WI38 (cell line): Measurements from ENCODE around the gene MACROD2.

ENCODE experiments used
- H3K4me3 ChIP-seq: 2 replicates; pipeline ENCODE4 v1.5.1; 2011; ENCODE audit warnings: low read depth, mild to moderate bottlenecking, control low read depth, low read length
- TF ChIP-seq, protein P1 (sequence below): IDR thresholded peaks from 2 replicates; pipeline ENCODE4 v1.5.1; 2012; ENCODE audit warnings: low read depth, mild to moderate bottlenecking, control low read depth, low read length

The MACROD2 gene

DNA sequence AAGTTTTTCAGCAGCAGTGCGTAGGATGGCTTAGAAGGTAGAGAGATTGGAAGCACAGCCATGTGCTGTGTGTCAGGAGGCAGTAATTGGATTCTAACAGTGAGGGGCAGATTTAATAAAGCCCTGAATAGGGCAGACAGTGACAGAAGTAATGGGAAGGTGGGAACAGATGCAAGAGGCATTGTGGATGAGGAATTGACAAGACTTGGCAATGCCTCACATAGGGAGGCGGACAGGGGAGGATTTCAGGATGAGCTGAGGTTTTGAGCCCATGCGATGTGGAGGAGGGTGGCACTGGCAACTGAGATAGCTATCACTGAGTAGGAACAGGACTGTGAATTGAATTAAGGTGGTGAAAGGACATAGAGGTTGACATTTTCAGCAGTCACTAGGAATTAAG, 604.3 kb downstream of the MACROD2 start:
- TF ChIP-seq, protein P1, sequence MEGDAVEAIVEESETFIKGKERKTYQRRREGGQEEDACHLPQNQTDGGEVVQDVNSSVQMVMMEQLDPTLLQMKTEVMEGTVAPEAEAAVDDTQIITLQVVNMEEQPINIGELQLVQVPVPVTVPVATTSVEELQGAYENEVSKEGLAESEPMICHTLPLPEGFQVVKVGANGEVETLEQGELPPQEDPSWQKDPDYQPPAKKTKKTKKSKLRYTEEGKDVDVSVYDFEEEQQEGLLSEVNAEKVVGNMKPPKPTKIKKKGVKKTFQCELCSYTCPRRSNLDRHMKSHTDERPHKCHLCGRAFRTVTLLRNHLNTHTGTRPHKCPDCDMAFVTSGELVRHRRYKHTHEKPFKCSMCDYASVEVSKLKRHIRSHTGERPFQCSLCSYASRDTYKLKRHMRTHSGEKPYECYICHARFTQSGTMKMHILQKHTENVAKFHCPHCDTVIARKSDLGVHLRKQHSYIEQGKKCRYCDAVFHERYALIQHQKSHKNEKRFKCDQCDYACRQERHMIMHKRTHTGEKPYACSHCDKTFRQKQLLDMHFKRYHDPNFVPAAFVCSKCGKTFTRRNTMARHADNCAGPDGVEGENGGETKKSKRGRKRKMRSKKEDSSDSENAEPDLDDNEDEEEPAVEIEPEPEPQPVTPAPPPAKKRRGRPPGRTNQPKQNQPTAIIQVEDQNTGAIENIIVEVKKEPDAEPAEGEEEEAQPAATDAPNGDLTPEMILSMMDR, result no peak

DNA sequence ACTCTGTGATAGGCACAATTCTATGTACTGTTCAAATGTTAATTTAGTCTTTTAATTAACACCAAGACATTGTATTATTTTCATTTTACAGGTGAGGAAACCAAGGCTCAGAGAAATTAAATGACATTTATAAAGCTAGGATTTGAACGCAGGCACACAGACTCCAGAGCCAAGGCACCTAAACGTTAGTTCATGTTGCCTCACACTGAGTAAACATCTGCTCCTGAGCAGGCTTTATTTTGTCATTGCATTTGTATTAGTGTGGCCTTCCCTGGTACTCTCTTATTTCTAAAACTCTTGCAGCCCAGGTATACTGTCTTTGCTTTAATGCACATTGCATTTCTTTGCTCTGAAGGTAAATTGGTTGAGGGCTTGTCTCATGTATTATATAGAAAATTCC, 605.2 kb downstream of the MACROD2 start:
- no peak overlapping the region for H3K4me3 ChIP-seq
- TF ChIP-seq, protein P1, result no peak

More for the DNA sequence above, 604.3 kb downstream of the MACROD2 start:
- no peak overlapping the region for H3K4me3 ChIP-seq

DNA sequence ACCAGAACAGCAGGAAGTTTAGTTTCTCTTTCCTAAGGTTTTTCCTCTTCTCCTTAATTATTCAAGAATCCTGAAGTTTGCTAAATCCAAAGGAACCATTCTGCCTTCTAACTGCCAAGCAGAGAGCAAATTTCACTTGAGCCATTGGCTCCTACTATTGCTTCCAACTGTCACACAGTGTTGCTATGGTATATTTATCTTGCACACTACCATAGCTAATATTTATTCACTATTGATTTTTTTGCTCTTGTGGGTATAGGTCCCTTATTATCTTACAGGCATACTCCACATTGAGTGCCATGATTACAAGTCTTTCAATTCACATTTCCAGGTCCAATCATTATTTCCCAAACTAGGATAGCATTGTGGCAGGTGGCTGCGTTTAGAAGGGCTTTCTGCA, 608.8 kb downstream of the MACROD2 start:
- TF ChIP-seq, protein P1, result no peak
- no peak overlapping the region for H3K4me3 ChIP-seq

DNA sequence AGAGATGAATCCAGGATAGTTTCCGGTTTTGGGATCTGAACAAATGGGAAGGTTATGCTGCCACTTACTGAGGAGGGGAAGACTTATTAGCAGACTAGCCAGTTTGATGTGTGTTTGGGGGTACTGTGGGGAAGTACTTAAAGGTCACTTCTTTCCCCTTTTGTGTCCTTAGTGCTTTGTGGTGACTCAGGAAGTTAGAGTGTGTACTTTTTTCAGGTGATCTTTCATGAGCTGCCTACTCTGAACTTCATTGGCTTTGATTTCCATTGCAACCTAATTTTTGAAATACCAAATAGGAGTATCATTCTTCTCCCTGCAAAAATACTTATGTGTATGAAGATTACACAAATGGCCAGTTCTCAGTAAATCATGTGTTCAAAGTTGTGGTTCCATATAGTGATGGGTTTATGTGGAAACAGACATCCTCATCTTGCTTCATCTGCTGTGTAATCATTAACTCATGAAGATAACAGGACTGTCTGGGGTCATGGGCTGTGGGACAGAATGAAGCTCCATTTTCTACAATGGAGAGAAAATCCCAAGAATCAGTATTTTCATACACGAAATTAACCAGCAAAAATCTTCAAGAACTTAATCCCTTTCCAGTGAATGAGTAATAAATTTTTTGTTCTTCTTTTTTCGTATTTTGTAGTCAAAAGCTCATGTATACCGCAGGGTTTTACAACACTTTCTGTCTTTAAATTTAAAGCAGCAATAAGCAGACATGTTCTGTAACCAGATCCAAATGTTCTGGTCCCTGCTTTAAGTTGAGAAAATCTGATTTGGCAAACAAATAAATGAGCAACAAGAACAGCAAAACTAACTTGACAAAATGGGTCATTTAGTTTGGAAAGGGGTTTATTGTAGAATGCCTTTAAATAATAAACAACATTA, 614.3 kb downstream of the MACROD2 start:
- TF ChIP-seq, protein P1, result no peak
- H3K4me3 ChIP-seq, result no peak overlapping the region

DNA sequence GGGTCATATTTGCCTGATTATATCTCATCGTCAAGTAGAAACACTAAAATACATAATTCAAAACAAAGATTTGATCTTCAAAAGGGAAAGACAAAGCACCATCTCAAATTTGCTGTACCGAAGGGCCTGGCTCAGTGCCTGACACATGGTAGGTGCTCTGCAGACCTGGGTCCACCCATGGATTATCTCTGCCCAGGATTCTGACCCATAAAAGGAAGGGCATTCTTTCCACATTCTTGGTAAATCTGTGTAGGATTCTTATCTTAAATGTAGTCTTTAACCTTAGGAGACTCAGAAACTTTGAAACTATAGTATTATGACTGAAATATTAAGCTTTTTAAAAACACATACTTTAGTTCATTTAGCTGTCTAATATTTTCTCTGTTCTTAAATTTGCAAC, 616.2 kb downstream of the MACROD2 start:
- TF ChIP-seq, protein P1, result no peak
- no peak overlapping the region for H3K4me3 ChIP-seq

DNA sequence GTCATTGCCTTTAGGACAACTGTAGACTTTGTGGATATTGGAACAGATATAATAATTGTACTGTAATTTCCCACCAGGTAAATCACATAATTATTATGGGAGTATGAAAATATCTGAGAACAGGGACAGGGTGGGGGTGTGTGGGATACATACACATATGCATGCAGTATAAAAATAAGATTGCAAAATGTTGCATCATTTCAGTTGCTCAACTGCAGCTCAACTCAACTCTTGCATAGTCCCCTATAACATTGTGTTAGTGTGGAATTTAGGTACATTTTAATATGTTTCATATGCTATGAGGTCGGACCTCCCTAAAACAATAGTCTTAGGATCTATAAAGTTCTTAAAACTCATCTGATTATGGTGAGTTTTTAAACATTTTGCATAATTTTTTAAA, 617.1 kb downstream of the MACROD2 start:
- H3K4me3 ChIP-seq, result no peak overlapping the region
- TF ChIP-seq, protein P1, result no peak

DNA sequence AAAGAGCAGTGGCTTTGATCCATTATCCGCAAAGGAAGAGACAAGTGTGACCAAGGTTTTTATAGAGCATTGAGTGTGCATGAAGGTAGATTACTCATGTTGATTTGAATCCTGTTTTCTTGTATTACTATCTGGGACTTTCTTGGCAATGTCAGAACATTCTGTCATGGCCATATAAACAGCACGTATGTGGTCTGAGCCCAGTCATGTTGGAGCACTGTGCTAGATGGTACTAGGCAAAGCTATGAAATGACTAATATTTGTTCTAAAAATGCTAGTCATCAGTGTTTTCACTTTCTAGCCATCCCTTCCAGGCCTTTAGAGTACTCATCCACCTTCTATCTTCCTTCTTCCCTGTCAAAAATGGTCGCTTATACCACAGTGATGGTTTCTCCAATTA, 620.7 kb downstream of the MACROD2 start:
- no peak overlapping the region for H3K4me3 ChIP-seq
- TF ChIP-seq, protein P1, result no peak
